Fibroblast of the aortic adventitia (primary cell): ENCODE results near the gene SYPL1. TPM values are rescaled to one million over a fixed set of nuclear protein-coding genes. Genes with fewer than 3 reads are reported as not detected.
A peak's percentile ranks its signal among the peaks of the same experiment; 100 is the strongest.

Experiments
- DNase-seq: peaks from one replicate; pipeline ENCODE4 v3.0.0-alpha.2; 2010; ENCODE audit warnings: low read depth
- H3K4me3 ChIP-seq: 2 replicates; pipeline ENCODE4 v1.5.1; 2011; ENCODE audit warnings: low read depth, mild to moderate bottlenecking, control low read depth, low read length, moderate library complexity
- total RNA-seq: library from RNA; depleted of rRNA; stranded (reverse); fragments of >200 nt; gene quantifications from 2 replicates; pipeline ENCODE4 v1.2.3, GENCODE V29; 2012; ENCODE audit warnings: low replicate concordance
- TF ChIP-seq, protein P1 (sequence below): IDR thresholded peaks from 2 replicates; pipeline ENCODE4 v1.5.1; 2011; ENCODE audit warnings: mild to moderate bottlenecking, low read length, control low read depth, inconsistent platforms; ENCODE audit not compliant: insufficient read depth

The SYPL1 gene
- total RNA-seq, 1 donor: 69.5 TPM

DNA sequence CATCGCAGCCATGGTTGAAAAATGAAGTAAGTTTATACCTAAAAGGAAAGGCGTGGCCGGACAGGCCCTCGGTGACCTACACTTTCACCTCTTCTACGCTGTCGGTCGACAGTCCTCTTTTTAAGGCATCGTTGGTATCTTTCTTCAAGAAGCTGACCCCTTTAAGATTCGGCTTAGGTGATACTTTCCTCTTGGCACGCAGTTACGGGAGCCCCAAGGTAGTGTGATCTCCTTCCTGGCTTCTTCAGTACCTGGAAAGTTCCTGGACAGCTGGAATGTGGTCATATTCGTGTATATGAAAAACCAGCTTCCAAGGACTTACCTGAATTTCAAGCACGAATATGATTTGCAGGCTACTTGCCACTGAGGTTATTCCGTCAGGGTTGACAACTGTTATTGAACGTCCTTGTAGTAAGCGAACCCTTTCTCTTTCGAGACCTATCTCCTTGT lies 885 bp upstream of the SYPL1 start:
- H3K4me3 ChIP-seq: no peak overlapping the region
- TF ChIP-seq, protein P1, sequence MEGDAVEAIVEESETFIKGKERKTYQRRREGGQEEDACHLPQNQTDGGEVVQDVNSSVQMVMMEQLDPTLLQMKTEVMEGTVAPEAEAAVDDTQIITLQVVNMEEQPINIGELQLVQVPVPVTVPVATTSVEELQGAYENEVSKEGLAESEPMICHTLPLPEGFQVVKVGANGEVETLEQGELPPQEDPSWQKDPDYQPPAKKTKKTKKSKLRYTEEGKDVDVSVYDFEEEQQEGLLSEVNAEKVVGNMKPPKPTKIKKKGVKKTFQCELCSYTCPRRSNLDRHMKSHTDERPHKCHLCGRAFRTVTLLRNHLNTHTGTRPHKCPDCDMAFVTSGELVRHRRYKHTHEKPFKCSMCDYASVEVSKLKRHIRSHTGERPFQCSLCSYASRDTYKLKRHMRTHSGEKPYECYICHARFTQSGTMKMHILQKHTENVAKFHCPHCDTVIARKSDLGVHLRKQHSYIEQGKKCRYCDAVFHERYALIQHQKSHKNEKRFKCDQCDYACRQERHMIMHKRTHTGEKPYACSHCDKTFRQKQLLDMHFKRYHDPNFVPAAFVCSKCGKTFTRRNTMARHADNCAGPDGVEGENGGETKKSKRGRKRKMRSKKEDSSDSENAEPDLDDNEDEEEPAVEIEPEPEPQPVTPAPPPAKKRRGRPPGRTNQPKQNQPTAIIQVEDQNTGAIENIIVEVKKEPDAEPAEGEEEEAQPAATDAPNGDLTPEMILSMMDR: no peak
- DNase-seq: no peak

DNA sequence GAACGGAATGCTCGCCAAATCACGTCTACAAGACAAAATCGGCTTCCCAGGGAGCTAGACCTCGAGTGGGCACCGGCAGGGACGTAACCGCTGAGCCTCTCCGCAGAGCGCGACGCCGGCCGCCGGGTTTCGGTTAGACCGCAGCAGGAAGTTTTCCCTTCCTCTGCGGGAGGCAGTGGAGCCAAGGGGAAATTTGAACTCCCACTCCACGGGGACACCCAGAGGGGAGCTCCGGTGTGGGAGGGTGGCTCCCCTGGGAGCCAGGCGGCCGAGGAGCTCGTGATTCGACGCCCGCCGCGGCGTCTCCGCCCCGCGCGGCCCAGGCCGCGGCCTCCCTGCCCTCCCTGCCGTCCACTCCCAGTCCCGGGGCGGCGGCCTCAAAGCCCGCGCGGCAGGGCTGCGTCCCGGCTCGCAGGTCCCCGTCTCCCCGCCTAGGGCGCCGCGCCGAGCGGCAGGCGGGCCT lies 426 bp downstream of the SYPL1 start:
- DNase-seq: peak; percentile 72
- TF ChIP-seq, protein P1: no peak

DNA sequence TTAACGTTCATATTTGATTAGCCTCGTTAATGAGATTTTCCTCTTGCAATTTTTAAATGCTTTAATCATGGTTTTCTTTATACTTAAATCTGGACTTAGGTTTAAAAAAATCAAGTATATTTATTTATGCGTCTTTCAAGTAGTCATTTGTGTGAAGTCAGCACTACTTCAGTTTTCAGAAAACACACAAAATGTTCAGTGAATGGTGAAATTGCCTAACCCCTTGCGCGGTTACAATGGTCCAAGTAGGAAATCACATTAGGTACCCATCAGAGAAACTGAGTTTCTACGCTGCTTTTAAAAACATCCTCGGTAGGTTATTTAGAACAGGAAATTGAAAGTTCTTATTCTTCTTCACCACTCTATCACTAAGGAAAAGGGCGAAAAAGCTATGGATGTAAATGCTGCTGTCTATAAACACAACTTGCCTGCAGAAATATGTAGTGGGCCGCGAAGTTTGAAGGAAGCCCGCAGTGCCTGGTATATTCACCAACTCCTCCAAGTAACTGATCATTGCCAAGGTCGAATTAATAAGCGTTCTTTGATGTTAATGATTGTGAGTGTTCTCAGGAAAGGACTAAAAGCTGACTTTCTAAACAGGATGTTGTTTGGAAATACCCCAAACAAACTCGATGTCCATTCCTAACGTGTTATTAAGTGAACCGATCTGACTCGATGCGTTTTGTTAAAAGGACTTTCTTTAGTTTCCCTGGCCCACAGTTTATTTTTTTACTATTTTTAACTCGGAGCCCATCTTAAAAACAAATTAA lies 1.0 kb downstream of the SYPL1 start:
- H3K4me3 ChIP-seq: peak overlapping the region; percentile 84
- TF ChIP-seq, protein P1: no peak
- DNase-seq: peak; percentile 47

More for the DNA sequence above, 426 bp downstream of the SYPL1 start:
- H3K4me3 ChIP-seq: peak overlapping the region; percentile 84

DNA sequence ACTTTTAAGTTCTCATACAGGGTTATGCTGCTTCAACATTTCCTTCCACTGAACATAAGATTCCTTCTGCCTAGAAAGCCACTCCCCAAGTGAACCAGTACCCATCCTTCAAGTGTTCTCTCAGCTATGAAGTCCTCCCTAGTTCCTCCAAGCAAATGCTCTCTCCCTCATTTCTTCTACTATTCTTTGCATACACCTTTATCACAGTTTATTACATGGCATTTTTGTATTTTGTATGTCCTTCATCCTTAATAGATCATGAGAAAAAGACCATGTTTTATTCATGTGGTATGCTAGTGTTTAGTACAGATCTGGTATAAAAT lies 1.9 kb downstream of the SYPL1 start:
- peak overlapping the region; percentile 84 for H3K4me3 ChIP-seq
- TF ChIP-seq, protein P1: no peak
- DNase-seq: no peak

DNA sequence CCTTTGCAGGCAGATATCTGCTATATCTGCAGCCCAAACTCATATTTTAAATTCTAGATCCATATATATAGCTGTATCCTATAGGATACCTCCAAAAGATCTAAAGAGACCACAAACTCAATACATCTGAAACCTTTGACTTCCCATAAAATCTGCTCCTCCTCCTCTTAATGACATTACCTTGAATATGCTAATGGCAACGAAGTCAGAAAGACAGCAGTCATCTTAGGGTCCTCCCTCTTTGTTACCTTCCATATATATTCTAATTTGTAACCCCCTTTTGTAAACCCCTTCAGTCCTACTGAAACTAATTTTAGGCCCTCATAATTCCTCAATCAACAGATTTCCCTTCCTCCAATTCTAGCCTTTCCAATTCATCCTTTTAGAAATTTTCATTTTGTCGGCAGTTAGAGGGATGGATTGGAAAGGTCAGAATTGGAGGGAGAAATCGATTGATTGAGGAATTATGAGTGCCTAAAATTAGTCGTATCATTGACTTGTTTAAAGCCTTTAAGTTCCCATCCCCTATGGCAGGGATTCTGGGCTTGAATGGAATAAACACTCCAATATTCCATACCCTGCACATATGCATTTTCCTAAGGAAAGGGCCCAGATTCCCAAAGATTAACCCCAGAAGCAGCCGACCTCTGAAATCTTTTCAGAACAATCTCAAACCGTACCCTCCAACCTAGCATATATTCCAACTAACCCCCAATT lies 2.4 kb downstream of the SYPL1 start:
- H3K4me3 ChIP-seq: peak overlapping the region; percentile 84
- TF ChIP-seq, protein P1: no peak

DNA sequence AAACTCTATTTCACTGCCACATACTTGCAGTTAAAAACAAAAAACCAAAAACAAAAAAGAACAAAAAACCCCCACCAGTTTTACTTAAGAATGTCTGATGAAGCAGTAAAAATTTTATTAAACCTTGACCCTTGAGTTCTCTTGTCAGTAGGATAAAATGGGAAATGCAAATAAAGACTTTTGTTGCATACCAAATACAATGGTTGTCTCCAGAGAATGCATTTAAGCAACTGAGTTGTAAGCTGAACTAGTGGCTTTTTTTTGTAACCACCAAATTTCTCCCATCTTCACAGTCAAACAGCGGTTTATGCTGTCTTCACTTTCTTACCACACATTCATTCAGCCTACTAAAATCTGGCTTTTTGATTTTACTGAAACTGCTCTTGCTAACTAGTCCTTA lies 3.1 kb downstream of the SYPL1 start:
- no peak for DNase-seq
- TF ChIP-seq, protein P1: no peak
- H3K4me3 ChIP-seq: no peak overlapping the region

More for the DNA sequence above, 2.4 kb downstream of the SYPL1 start:
- no peak for DNase-seq
